Right lobe of liver (tissue), 6 donors: ENCODE data around the gene METTL27. TPM values are rescaled to one million over a fixed set of nuclear protein-coding genes. Genes with fewer than 3 reads are reported as not detected.

Experiments
- ATAC-seq, 4 donors: fragments of 200-7000 bp; cut with Tn5 transposase; one replicate each; pipeline ENCODE4 v1.9.1; 2020; ENCODE audit warnings: mild to moderate bottlenecking in 4 of 4, moderate library complexity in 4 of 4
- DNase-seq, 3 donors: peaks; one replicate each; pipeline ENCODE4 v3.0.0-alpha.2; 2020
- H3K27ac ChIP-seq, 3 donors: fragments of 200-600 bp; one replicate each; pipeline ENCODE4 v1.8.0; 2022
- H3K27me3 ChIP-seq, 2 donors: fragments of 200-600 bp; one replicate each; pipeline ENCODE4 v1.8.0; 2022
- H3K36me3 ChIP-seq, 4 donors: fragments of 200-600 bp; sonication (generic) in 1 of 4; one replicate each; pipeline versions ENCODE4 v1.5.1 to v1.8.0; 2017 to 2022; ENCODE audit warnings: control low read depth in 1 of 4
- H3K4me1 ChIP-seq, 4 donors: fragments of 200-600 bp; sonication (generic) in 1 of 4; one replicate each; pipeline versions ENCODE4 v1.5.1 to v1.8.0; 2017 to 2022; ENCODE audit warnings: control low read depth in 1 of 4
- H3K4me3 ChIP-seq, 3 donors: fragments of 200-600 bp; one replicate each; pipeline ENCODE4 v1.8.0; 2022
- H3K9me3 ChIP-seq, 4 donors: fragments of 200-600 bp; sonication (generic) in 1 of 4; one replicate each; pipeline versions ENCODE4 v1.5.1 to v1.8.0; 2017 to 2022; ENCODE audit warnings: control low read depth in 1 of 4
- CTCF ChIP-seq, 4 donors: fragments of 200-600 bp in 3 of 4; fragments of 450-650 bp in 1 of 4; IDR thresholded peaks; one replicate each; pipeline versions ENCODE4 v1.5.1 to v1.8.0; 2016 to 2022; ENCODE audit warnings: antibody characterized with exemption in 4 of 4, mild to moderate bottlenecking in 2 of 4
- POLR2A ChIP-seq: fragments of 450-650 bp; IDR thresholded peaks from one replicate; pipeline ENCODE4 v1.6.1; 2017; ENCODE audit warnings: antibody characterized with exemption, mild to moderate bottlenecking
- WGBS: methylation state at CpG from one replicate; pipeline ENCODE4 v1.1.6; 2018; ENCODE audit warnings: low coverage, low lambda C conversion rate; ENCODE audit not compliant: insufficient coverage; ENCODE audit errors: missing lambda C conversion rate; 5-methylcytosine and 5-hydroxymethylcytosine counted together
- intact Hi-C, 2 donors: fragments of 100-400 bp; cut with DNase I; formaldehyde crosslinking; loops; one replicate each; pipeline versions ENCODE4 v1.11.2 to v1.14.1; 2022
- total RNA-seq, 6 experiments: library from RNA; depleted of rRNA in 2 of 6; stranded (reverse); fragments of >200 nt in 2 of 6; fragmentation: NEBNext Ultra II Directional in 3 of 6; extraction: Animal tissue kit (Norgen Biotek cat#: 25700) in 3 of 6; gene quantifications; one replicate each; pipeline versions ENCODE4 v1.1.0 to v1.2.4, GENCODE V29; 2016 to 2023
- donor health status: DM: no; HTN: yes; CAD: no.
- donor health status: DM: no; HTN: no; CAD: no.
- donor health status: DM: no; HTN: no; CAD: no.
- donor health status: DM: no; HTN: yes; CAD: no.
- donor health status: DM: no; HTN: yes; CAD: no.

Gene METTL27
- total RNA-seq, 6 experiments from 2014 or later: 0.49 to 1.4 (median 1.0) TPM

GRCh38 chr7:73831584-73831833 lies 10.8 kb downstream of the METTL27 start:
- WGBS: no CpG with 5 or more reads among the region's 16 CpGs
- peaks cover 0 to 8% (median 2%) of the 10 kb centered on the region in 4 donors for H3K4me1 ChIP-seq
- no peak for ATAC-seq
- no peaks in the 10 kb centered on the region for H3K9me3 ChIP-seq
- no peak for DNase-seq
- intact Hi-C loops: no loop called here
- no peak for TF ChIP-seq CTCF (IDR thresholded peaks at IDR 0.05)
- TF ChIP-seq POLR2A: no peak
- H3K27ac ChIP-seq: no peak overlapping the region
- H3K4me3 ChIP-seq: no peak overlapping the region
- H3K27me3 ChIP-seq: no peaks in the 10 kb centered on the region
- no peaks in the 10 kb centered on the region for H3K36me3 ChIP-seq

- DNase-seq (no peak), ATAC-seq (peak in 3 of 4 donors; percentile 10 to 26 (median 20))
- Histone ChIP-seq H3K4me1 (peaks cover 0 to 8% (median 2%) of the 10 kb centered on the region in 4 donors), H3K4me3 (no peak within 1 kb of the TSS), H3K36me3 (no peaks in the 10 kb centered on the region), H3K27me3 (no peaks in the 10 kb centered on the region), H3K9me3 (no peaks in the 10 kb centered on the region), H3K27ac (no peak within 1 kb of the TSS)
- WGBS: 0% methylated on average over 1 of the region's 42 CpGs
- TF ChIP-seq POLR2A (no peak), CTCF (IDR thresholded peaks at IDR 0.05) (no peak)
- intact Hi-C loops: no loop called here
Observed at GRCh38 chr7:73830681-73831583, 11.4 kb downstream of the METTL27 start, which contains the start of gene CLDN4. Gene CLDN4, plus strand, starts transcription at chr7:73830996. Its CDS starts 206 bp downstream, at chr7:73831202.

GRCh38 chr7:73829921-73830680 lies 12.2 kb downstream of the METTL27 start:
- Histone ChIP-seq H3K4me1 (peaks cover 0 to 8% (median 2%) of the 10 kb centered on the region in 4 donors), H3K27ac (no peak overlapping the region), H3K27me3 (no peaks in the 10 kb centered on the region), H3K4me3 (no peak overlapping the region), H3K9me3 (no peaks in the 10 kb centered on the region), H3K36me3 (no peaks in the 10 kb centered on the region)
- no peak for TF ChIP-seq CTCF (IDR thresholded peaks at IDR 0.05)
- TF ChIP-seq POLR2A: no peak
- DNase-seq (no peak), ATAC-seq (peak in 2 of 4 donors; percentile 17 to 40)
- intact Hi-C loops: no loop called here
- 69% methylated on average over 9 of the region's 13 CpGs for WGBS

- Histone ChIP-seq H3K4me1 (peaks cover 0 to 8% (median 2%) of the 10 kb centered on the region in 4 donors), H3K27me3 (no peaks in the 10 kb centered on the region), H3K27ac (no peak overlapping the region), H3K4me3 (no peak overlapping the region), H3K9me3 (no peaks in the 10 kb centered on the region), H3K36me3 (no peaks in the 10 kb centered on the region)
- intact Hi-C loops: no loop called here
- no peak for ATAC-seq
- TF ChIP-seq CTCF (IDR thresholded peaks at IDR 0.05) (no peak), POLR2A (no peak)
- WGBS: 48% methylated on average over 7 of the region's 7 CpGs
- no peak for DNase-seq
Observed at GRCh38 chr7:73829505-73829904, 12.8 kb downstream of the METTL27 start.
